Astrocyte of the spinal cord (primary cell): Measurements from ENCODE around the gene SHC1.
"Not testable (repeated sequence)": the region's sequence is repeated elsewhere in the genome, so short reads cannot be mapped to it uniquely, and the experiment has no call there.

ENCODE experiments used
- DNase-seq: peaks from one replicate; pipeline ENCODE4 v3.0.0; 2011; ENCODE audit warnings: low read depth, low spot score
- H3K4me3 ChIP-seq: 2 replicates; pipeline ENCODE4 v1.5.1; 2011; ENCODE audit warnings: low read depth, mild to moderate bottlenecking, low read length, moderate library complexity
- in situ Hi-C: cut with HindIII; loops from 2 replicates; pipeline ENCODE4 v1.10.0; 2017; ENCODE audit warnings: low sequenced_read_pairs
- TF ChIP-seq, protein P1 (sequence below): IDR thresholded peaks from 2 replicates; pipeline ENCODE4 v1.5.1; 2012; ENCODE audit warnings: low read depth, mild to moderate bottlenecking, low read length, inconsistent platforms

The SHC1 gene

DNA sequence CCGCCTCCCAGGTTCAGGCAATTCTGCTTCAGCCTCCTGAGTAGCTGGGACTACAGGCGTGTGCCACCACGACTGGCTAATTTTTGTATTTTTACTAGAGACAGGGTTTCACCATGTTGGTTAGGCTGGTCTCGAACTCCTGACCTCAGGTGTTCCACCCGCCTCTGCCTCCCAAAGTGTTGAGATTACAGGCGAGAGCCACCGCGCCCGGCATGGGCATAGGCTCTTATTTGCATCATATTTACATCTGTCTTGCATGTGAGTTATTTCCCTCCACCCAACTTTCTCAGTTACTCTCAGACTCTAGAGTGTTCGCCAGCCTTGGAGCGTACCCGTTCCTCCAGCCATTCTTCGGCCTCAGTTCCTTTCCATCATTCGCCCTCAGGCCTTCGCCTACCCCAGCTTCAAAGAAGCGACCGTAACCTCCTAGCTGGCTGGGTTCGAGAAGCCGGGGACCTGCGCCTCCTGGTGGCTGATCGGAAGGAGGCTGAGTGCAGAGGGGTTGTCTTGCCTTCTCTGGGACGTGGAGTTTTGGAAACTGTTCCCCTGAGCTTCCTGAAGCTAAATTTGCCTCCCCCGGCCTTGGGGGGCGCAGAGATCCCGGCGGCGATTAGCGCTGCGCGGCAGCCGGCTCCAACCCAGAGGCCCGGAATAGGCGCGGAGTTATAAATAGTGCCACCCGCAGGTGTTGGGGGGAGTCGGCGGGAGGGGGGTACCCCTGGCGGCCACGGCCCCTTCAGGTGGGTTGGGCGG, 28.4 kb upstream of the SHC1 start:
- in situ Hi-C loops = no loop called here
- peak overlapping the region; percentile 61 for H3K4me3 ChIP-seq
- peak; percentile 70 for DNase-seq
- TF ChIP-seq, protein P1, sequence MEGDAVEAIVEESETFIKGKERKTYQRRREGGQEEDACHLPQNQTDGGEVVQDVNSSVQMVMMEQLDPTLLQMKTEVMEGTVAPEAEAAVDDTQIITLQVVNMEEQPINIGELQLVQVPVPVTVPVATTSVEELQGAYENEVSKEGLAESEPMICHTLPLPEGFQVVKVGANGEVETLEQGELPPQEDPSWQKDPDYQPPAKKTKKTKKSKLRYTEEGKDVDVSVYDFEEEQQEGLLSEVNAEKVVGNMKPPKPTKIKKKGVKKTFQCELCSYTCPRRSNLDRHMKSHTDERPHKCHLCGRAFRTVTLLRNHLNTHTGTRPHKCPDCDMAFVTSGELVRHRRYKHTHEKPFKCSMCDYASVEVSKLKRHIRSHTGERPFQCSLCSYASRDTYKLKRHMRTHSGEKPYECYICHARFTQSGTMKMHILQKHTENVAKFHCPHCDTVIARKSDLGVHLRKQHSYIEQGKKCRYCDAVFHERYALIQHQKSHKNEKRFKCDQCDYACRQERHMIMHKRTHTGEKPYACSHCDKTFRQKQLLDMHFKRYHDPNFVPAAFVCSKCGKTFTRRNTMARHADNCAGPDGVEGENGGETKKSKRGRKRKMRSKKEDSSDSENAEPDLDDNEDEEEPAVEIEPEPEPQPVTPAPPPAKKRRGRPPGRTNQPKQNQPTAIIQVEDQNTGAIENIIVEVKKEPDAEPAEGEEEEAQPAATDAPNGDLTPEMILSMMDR = peak; percentile 97

GRCh38 chr1:154998201-154998780, 27.7 kb upstream of the SHC1 start:
- TF ChIP-seq, protein P1 = no peak

DNA sequence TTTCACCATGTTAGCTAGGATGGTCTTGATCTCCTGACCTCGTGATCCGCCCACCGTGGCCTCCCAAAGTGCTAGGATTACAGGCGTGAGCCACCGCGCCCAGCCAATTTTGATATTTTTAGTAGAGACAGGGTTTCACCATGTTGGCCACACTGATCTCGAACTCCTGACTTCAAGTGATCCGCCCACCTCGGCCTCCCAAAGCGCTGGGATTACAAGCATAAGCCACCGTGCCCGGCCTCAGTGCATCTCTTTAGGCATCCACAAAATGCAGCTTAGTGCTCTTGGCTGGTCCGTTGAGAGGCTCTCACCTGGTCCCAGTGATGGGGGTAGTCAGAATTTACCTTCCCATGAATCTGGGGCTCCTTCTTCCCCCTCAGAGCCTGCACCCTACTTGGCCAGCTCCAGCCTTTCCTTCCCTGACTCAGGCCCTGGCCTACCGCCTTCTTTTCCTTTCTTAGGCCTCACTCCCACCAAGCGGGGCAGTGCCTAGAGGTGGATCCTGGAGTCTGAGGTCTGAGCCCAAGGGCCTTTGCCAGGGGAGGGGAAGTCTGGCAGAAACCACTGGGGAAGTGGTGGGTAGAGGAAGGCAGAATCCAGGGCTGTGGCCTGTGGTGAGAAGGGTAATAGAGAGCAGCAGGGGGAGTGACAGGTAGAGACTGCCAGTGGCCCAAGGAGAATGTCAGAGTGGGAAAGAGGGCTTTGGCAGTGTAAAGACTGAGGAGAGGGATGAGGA, 26.6 kb upstream of the SHC1 start:
- TF ChIP-seq, protein P1 = no peak
- in situ Hi-C loops = no loop called here
- no peak for DNase-seq
- H3K4me3 ChIP-seq = no peak overlapping the region

More at GRCh38 chr1:154998201-154998780, 27.7 kb upstream of the SHC1 start:
- no peak for DNase-seq
- in situ Hi-C loops = no loop called here
- no peak overlapping the region for H3K4me3 ChIP-seq

GRCh38 chr1:154995301-154995983, 24.9 kb upstream of the SHC1 start:
- in situ Hi-C loops, H3K4me3 ChIP-seq: not testable (repeated sequence)
- TF ChIP-seq, protein P1 = peak; percentile 55
- peak; percentile 75 for DNase-seq

DNA sequence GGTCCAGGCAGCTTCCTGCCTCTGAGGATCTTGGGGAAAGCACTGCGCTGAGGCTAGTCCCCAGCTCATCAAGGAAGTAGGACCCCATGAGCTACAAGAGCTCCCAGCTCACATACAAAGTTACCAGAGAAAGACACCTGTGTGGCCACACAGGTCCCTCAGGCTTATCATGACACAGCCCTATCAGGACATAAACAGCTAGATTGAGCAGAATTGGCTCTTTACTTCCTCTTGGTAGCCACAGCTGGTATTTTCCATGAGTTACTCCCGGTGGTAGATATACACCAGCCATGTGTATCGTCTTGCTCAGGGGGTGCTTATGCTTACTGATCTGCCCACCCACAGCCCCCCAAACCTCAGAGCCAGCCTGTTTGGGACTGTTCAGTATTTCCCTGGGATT, 24.0 kb upstream of the SHC1 start:
- DNase-seq = no peak
- H3K4me3 ChIP-seq = no peak overlapping the region
- TF ChIP-seq, protein P1 = no peak
- in situ Hi-C loops = no loop called here

DNA sequence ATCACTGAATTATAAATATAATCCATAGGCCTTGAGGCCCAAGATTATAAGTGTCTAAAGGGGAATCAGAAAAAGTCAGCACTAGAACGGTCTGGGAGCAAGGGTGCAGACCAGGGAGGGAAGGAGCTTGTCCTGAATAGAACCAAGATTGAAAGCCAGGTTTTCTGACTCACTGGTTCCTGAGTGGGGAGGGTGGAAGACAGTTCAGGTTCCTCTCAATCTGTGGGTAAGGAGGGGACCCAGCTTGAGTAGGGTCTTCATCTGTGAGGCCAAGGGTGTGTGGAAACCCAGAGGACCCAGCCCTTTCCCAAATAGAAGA, 23.7 kb upstream of the SHC1 start:
- H3K4me3 ChIP-seq = no peak overlapping the region
- TF ChIP-seq, protein P1 = no peak
- in situ Hi-C loops = no loop called here
- DNase-seq = no peak
